Body of pancreas (tissue), 4 donors: ENCODE data around the gene PSKH1.

Experiments used
- POLR2A ChIP-seq, 3 donors: fragments of 450-650 bp; IDR thresholded peaks; one replicate each; pipeline ENCODE4 v1.6.1; 2016; ENCODE audit warnings: antibody characterized with exemption in 3 of 3, mild to moderate bottlenecking in 2 of 3
- TF ChIP-seq, protein P1 (sequence below), 7 experiments: fragments of 450-650 bp in 4 of 7; fragments of 200-600 bp in 3 of 7; sonication (generic) in 3 of 7; IDR thresholded peaks; one replicate each; pipeline ENCODE4 v1.5.1; 2016 to 2019; ENCODE audit warnings: antibody characterized with exemption in 7 of 7

- TF ChIP-seq, protein P1, sequence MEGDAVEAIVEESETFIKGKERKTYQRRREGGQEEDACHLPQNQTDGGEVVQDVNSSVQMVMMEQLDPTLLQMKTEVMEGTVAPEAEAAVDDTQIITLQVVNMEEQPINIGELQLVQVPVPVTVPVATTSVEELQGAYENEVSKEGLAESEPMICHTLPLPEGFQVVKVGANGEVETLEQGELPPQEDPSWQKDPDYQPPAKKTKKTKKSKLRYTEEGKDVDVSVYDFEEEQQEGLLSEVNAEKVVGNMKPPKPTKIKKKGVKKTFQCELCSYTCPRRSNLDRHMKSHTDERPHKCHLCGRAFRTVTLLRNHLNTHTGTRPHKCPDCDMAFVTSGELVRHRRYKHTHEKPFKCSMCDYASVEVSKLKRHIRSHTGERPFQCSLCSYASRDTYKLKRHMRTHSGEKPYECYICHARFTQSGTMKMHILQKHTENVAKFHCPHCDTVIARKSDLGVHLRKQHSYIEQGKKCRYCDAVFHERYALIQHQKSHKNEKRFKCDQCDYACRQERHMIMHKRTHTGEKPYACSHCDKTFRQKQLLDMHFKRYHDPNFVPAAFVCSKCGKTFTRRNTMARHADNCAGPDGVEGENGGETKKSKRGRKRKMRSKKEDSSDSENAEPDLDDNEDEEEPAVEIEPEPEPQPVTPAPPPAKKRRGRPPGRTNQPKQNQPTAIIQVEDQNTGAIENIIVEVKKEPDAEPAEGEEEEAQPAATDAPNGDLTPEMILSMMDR (IDR thresholded peaks at IDR 0.05): no peak
- no peak for TF ChIP-seq POLR2A (IDR thresholded peaks at IDR 0.05)
Measured at GRCh38 chr16:67880584-67880983, 12.5 kb upstream of the PSKH1 start.
